Muscle layer of colon (tissue), 2 donors: ENCODE measurements around the gene TANGO6.
A peak's percentile ranks its signal among the peaks of the same experiment; 100 is the strongest.

ENCODE experiments used
- H3K27ac ChIP-seq: one replicate; pipeline ENCODE4 v1.7.0; 2013; ENCODE audit warnings: low read depth, mild to moderate bottlenecking, low read length, moderate library complexity
- H3K27me3 ChIP-seq, 2 donors: one replicate each; pipeline ENCODE4 v1.7.0; 2013; ENCODE audit warnings: low read length in 2 of 2, mild to moderate bottlenecking in 2 of 2; ENCODE audit not compliant: insufficient read depth in 2 of 2, control insufficient read depth in 1 of 2
- H3K36me3 ChIP-seq: one replicate; pipeline ENCODE4 v1.7.0; 2013; ENCODE audit warnings: mild to moderate bottlenecking, low read length; ENCODE audit not compliant: insufficient read depth
- H3K4me1 ChIP-seq: one replicate; pipeline ENCODE4 v1.7.0; 2013; ENCODE audit warnings: mild to moderate bottlenecking, low read length; ENCODE audit not compliant: insufficient read depth
- H3K4me3 ChIP-seq, 2 donors: one replicate each; pipeline ENCODE4 v1.7.0; 2013; ENCODE audit warnings: low read length in 2 of 2, low read depth in 1 of 2, mild to moderate bottlenecking in 1 of 2, moderate library complexity in 1 of 2
- H3K9ac ChIP-seq: one replicate; pipeline ENCODE4 v1.7.0; 2013; ENCODE audit warnings: low read length
- H3K9me3 ChIP-seq: one replicate; pipeline ENCODE4 v1.7.0; 2013; ENCODE audit warnings: mild to moderate bottlenecking, low read length
- donor health status: abdominal sarcoma.
- donor health status: Adenocarcinoma of cecum.

Gene TANGO6

DNA sequence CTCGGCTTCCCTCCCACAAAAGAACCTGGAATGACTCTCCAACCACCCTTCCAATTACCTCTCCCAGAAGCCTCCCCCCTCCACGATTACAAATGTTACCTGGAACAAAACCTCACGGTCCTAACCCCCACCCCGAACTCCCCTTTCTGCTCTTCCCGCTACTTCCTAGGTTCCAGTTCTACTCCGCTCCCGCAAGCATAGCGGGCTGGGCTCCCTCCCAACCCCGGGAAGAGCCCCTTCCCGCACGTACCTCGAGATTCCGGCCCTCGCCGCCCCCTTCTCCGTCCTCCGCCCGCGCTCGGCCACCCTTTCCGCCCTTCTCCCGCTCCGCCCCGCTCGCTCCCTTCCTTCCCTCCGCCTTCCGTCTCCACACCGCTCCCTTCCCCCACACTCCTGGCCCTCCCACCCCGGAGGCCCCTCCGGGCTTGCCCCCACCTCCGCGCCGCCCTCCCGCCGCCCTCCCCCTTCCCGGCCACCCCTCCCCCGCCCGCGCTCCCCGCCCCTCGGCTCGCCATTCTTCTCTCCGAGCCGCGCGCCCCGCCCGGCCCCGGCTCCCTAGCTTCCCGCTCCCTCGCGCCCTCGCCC, 288.6 kb downstream of the TANGO6 start:
- Histone ChIP-seq H3K27ac (peak overlapping the region; percentile 73), H3K4me3 (peak overlapping the region; percentile 72 to 89), H3K4me1 (peaks cover 20% of the 10 kb centered on the region), H3K36me3 (peaks cover 5% of the 10 kb centered on the region), H3K9me3 (no peaks in the 10 kb centered on the region), H3K9ac (peak overlapping the region; percentile 72), H3K27me3 (no peaks in the 10 kb centered on the region)

GRCh38 chr16:69132424-69133252, 289.3 kb downstream of the TANGO6 start, which contains the start of the genes CHTF8 and UTP4:
Gene CHTF8, minus strand, starts transcription at chr16:69132588. Its CDS starts 11,130 bp downstream, at chr16:69121458.
Gene UTP4, plus strand, starts transcription at chr16:69132649. Its CDS starts 811 bp downstream, at chr16:69133460.
- H3K9ac ChIP-seq, result peak within 1 kb of the TSS; percentile 72
- peak within 1 kb of the TSS; percentile 73 for H3K27ac ChIP-seq
- peak within 1 kb of the TSS; percentile 72 to 89 for H3K4me3 ChIP-seq
- peaks cover 10% of the 10 kb centered on the region for H3K36me3 ChIP-seq
- H3K9me3 ChIP-seq, result no peaks in the 10 kb centered on the region
- H3K4me1 ChIP-seq, result peaks cover 20% of the 10 kb centered on the region
- no peaks in the 10 kb centered on the region for H3K27me3 ChIP-seq

GRCh38 chr16:69133373-69133954, 290.1 kb downstream of the TANGO6 start:
- Histone ChIP-seq H3K4me3 (peak overlapping the region; percentile 72 to 89), H3K4me1 (peaks cover 20% of the 10 kb centered on the region), H3K36me3 (peaks cover 18% of the 10 kb centered on the region), H3K27ac (no peak overlapping the region), H3K9ac (peak overlapping the region; percentile 22), H3K9me3 (no peaks in the 10 kb centered on the region), H3K27me3 (no peaks in the 10 kb centered on the region)
